Stimulated activated CD4-positive, alpha-beta T cell treated with anti-CD3 and anti-CD28 coated beads, Interleukin-15, amount 100 ng/mL, for 24 hours (primary cell): ENCODE data around the gene ADD1.
"Not testable (repeated sequence)": the region's sequence is repeated elsewhere in the genome, so short reads cannot be mapped to it uniquely, and the experiment has no call there.

Experiments
- DNase-seq: peaks from one replicate; pipeline ENCODE4 v3.0.0-alpha.2; 2020

ADD1 gene

DNA sequence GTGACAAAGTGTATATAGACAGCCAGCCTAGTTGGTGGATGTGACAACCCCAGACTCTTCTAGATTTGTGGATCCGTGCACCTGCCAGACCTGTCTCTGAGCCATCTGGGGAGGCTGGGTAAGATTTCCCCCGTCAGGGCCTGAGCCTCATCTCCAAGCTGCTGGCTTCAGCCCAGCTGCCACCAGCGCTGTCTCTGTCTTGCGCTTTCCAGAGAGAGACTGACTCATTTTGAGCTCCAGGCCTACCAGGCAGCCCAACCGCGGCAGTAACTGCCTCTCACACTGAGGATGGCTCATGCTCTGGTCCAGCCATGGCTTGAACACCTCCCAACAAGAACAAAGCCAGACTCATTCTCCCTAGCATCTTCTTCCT is 93.1 kb downstream of the ADD1 start:
- DNase-seq = peak; percentile 77

- peak; percentile 47 for DNase-seq
Measured at GRCh38 chr4:2937146-2937857, 93.7 kb downstream of the ADD1 start.

DNA sequence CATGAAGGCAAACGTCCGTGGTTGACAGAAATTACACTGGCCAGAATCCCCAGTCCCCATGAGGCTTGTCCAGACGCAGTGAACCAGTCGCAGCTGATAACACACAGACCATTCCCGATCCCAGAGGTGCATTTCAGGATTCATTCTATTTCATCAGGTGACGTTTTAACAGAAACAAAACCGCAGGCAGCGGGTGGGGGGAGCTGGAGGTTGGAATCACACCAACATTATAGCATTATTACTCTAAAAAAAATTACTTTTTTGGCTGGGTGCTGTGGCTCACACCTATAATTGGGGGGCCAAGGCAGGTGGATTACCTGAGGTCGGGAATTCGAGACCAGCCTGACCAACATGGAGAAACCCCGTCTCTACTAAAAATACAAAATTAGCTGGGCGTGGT is 94.3 kb downstream of the ADD1 start:
- no peak for DNase-seq

- not testable (repeated sequence) for DNase-seq
Measured at GRCh38 chr4:2938411-2938810, 94.8 kb downstream of the ADD1 start.

DNA sequence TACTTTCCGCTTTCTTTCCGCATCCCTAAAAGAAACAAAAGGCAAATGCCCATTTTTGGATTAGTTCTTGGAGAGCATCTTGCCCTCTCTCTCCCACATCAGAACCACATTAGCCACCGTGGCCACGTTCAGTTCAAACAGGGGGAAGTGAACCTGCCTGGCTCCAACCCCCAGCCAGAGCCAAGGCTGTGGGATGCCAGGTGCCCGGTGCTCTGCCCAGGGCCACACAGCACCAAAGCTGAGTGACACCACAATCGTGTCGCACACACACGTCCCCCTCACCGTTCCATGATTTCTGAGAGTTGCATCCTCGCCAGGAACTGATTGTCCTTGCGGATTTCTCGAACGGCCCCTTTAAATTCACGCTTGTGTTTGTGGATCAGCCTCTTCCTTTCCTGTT is 95.3 kb downstream of the ADD1 start:
- DNase-seq = no peak

GRCh38 chr4:2939383-2940243 is 96.0 kb downstream of the ADD1 start:
- DNase-seq = no peak

GRCh38 chr4:2940267-2941137 is 96.9 kb downstream of the ADD1 start:
- DNase-seq = no peak

DNA sequence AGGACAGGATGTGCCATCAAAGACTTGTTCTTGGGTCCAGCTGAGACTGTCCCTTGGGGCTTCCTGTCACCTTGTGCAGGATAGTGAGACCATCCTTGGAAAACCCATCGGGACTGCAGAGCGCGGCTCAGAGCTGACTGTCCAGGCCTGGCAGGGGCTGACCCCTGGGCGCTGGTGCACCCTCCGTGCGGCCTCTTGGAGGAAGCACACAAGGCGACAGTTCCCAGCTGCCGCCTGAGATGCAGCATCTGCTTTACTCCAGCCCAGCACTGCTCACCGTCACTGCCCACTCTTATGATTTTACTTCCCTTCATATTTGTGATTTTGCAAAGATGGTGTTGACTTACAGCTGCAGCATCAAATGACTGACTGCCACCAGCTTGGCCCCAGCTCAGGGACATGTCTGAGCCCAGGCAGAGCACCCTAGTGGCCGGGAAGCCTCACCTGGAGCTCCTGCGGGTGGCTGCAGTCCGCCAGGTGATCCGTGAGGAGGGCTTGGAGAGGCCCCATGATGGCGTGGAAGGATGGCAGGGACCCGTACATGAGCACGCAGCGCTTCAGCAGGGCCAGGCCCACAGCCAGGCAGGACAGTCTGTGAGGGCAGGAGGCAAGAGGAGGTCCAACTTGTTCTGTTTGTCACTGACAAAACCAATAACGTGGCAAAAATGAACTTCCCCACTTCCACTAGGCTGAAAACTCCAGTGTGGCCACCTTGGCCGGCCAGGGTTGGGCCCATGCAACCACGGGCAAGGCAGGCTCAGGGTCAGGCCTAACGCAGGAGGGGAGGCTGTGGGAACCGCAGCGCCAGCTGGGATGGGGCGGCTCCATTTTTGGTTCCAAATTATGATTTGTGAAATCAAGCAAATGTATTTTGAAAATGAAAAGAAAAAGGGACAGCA is 97.7 kb downstream of the ADD1 start:
- no peak for DNase-seq

DNA sequence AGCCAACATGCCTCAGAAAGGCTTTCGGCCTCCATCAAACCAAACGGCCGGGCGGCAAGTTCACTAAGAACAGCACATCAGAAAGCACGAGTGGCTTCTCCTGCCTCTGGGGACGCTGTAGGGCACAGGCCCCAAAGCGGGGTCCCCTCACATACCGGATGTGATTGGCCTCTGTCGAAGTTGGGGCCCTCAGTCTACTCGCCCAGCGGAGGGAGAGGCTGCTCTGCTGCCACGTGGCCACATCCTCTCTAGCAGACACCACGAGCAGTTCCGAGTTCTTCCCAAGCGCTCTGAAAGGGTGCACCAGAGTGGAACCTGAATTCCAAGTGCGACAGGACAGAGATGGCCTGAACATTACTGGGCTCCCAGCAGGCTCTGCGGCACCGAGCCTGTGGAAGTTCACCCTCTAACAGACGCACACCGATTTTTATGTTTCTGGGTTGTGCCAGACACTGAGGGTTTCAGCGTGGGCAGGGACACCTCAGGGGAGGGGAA is 98.4 kb downstream of the ADD1 start:
- DNase-seq = no peak

GRCh38 chr4:2942532-2943363 is 99.1 kb downstream of the ADD1 start:
- no peak for DNase-seq

GRCh38 chr4:2943364-2944090 is 99.9 kb downstream of the ADD1 start:
- DNase-seq = no peak

GRCh38 chr4:2944091-2944482 is 100.4 kb downstream of the ADD1 start:
- no peak for DNase-seq

DNA sequence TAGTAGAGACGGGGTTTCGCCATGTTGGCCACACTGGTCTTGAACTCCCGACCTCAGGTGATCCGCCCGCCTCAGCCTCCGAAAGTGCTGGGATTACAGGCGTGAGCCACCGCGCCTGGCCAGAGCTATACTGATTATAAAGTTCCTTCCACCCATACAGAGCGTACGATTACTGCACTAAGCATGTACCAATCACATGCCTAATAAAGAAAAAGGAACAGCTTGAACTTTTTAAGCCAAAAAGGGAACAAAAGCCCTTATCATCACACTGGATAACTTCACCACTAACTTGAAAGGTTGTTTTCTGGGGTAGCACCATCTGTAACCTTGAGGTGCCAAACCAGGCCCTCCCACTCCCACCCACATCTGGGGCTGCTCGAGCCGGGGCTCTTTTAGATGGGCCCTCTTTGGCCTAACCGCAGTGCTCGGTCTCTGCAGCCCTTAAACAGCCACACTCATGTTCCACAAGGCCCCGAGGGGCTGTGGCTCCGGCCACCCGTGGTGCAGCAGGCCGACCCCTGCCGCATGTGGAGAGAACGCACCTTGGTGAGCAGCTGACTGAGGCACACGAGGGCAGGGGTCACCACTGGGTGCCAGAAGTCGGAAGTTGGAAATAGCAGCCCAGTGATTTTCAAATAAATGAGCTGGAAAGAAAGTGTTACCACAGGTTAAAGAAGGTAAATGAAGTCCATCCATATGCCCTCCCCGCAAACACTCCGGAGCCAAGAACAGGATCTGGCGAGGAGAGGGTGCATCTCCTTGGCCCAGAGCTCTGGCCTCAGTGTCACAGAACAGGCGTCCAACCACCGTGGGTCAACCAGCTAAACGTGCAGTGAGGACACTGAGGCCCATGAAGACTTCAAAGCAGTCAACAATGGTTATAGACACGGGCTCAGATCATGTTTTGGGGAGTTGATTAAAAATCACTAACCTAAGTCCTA is 101.2 kb downstream of the ADD1 start:
- DNase-seq = no peak

DNA sequence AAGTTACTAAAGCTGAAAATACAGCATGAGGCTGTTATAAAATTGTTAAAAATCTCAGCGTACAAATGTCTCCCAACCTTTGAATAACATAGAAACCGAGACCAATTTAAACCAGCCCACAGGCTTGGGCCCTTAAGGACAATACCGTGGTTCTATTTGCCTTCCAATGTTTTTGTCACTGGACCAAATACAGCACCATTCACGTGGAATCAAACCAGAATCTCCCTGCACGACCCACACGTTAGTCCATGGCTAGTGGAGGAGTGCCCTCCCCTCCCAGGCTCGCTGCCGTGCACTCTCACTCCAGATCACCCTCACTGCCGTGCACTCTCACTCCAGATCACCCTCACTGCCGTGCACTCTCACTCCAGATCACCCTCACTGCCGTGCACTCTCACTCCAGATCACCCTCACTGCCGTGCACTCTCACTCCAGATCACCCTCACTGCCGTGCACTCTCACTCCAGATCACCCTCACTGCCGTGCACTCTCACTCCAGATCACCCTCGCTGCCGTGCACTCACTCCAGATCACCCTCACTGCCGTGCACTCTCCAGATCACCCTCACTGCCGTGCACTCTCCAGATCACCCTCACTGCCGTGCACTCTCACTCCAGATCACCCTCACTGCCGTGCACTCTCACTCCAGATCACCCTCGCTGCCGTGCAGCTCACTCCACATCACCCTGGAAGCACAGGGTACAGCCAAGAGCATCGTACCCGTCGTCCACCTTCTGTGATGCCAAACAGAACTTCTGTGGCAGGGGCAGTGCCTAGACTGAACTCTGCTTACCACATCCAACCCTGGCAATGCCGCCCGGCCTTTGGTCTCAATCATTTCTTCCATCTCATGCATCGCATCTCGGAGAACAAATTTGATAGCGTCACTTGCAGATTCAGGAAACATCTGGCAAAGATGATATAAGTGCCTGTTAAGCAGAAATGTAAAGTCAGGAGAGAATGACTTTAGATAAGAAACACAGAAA is 102.3 kb downstream of the ADD1 start:
- not testable (repeated sequence) for DNase-seq

DNA sequence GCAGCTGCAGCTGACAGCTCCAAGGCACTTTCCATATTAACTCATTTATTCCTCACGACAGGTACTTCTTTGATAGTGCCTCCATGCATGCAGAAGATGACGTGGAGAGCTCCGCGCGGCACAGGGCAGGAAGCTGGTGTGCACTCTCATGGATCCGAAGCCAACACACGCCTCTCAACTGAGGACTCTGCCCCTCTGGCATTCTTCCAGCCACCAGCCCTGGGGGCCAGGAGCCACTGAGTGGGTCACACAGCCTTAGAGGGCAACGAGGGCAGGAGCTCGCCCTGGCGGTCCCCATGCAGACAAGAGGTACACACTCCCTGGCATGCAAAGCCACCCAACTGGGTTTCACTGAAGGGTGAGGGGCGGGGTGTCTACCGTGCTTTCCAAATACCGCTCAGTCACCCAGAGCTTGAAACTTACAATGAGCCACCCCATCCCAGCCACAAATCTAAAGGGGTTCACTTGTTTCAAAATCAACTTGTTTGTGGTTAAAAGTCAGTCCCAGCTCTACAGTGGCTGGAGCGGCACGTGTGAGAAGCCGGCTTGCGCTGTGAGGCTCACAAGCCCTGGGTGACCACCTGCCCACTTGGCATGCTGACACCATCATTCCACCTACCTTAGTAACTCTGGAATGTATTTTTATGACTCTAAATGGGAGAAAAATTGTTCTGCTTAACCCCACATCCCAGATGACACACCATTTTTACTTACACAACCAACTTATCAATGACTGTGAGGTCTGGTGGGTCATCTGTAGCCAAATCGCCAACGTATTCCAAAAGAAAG is 103.4 kb downstream of the ADD1 start:
- DNase-seq = no peak

- no peak for DNase-seq
Measured at GRCh38 chr4:2947926-2948325, 104.3 kb downstream of the ADD1 start.
